MCF 10A (cell line): Measurements from ENCODE around the gene HEBP1. TPM values are rescaled to one million over a fixed set of nuclear protein-coding genes. Genes with fewer than 3 reads are reported as not detected.
"Not testable (repeated sequence)": the region's sequence is repeated elsewhere in the genome, so short reads cannot be mapped to it uniquely, and the experiment has no call there.

Experiments used
- BruUV-seq: library from RNA; stranded (reverse); fragments of 400-500 nt; replicated peaks from 2 replicates; lab custom pipeline; 2021; lab: Mats Ljungman, UMichigan
- CTCF ChIA-PET: fragments of 300-600 bp; sonication (Branson Sonifier 250); formaldehyde crosslinking; extraction: SDS; loops from one replicate; lab custom pipeline; 2021; ENCODE audit warnings: antibody characterized with exemption, inconsistent platforms; lab: Yijun Ruan, JAX
- POLR2A ChIA-PET: fragments of 300-600, 350-650 bp; sonication (Branson Sonifier 250); formaldehyde crosslinking; extraction: SDS; loops from one replicate; lab custom pipeline; 2020; ENCODE audit warnings: antibody characterized with exemption, inconsistent platforms; lab: Yijun Ruan, JAX
- DNase-seq: peaks from one replicate; pipeline ENCODE4 v3.0.0-alpha.2; 2018; ENCODE audit not compliant: unreplicated experiment
- H3K27ac Mint-ChIP-seq: one replicate; pipeline ENCODE4 v1.8.0; 2022; ENCODE audit warnings: mild to moderate bottlenecking, low read depth, mixed read lengths; ENCODE audit not compliant: unreplicated experiment
- H3K27me3 Mint-ChIP-seq: one replicate; pipeline ENCODE4 v1.8.0; 2022; ENCODE audit warnings: mixed read lengths; ENCODE audit not compliant: insufficient read depth, unreplicated experiment
- H3K36me3 Mint-ChIP-seq: one replicate; pipeline ENCODE4 v1.8.0; 2022; ENCODE audit warnings: mild to moderate bottlenecking, moderate library complexity, mixed read lengths; ENCODE audit not compliant: insufficient read depth, unreplicated experiment
- H3K4me1 Mint-ChIP-seq: one replicate; pipeline ENCODE4 v1.8.0; 2022; ENCODE audit warnings: mixed read lengths; ENCODE audit not compliant: insufficient read depth, unreplicated experiment
- H3K4me3 Mint-ChIP-seq: one replicate; pipeline ENCODE4 v1.8.0; 2022; ENCODE audit warnings: mild to moderate bottlenecking, moderate library complexity, mixed read lengths; ENCODE audit not compliant: unreplicated experiment
- H3K9me3 Mint-ChIP-seq: one replicate; pipeline ENCODE4 v1.8.0; 2022; ENCODE audit warnings: mixed read lengths; ENCODE audit not compliant: unreplicated experiment
- CTCF ChIP-seq: fragments of 200-600 bp; IDR thresholded peaks from one replicate; pipeline ENCODE4 v1.8.0; 2022; ENCODE audit warnings: antibody characterized with exemption, mild to moderate bottlenecking; ENCODE audit not compliant: unreplicated experiment
- intact Hi-C: fragments of 100-400 bp; cut with micrococcal nuclease; formaldehyde crosslinking; loops from 2 replicates; pipeline ENCODE4 v1.14.1; 2022
- total RNA-seq: library from RNA; stranded (reverse); gene quantifications from 2 replicates; pipeline ENCODE4 v1.2.3, GENCODE V29; 2022

The HEBP1 gene
- total RNA-seq, 1 experiment from 2014 or later, result 30.8 TPM

- peak; percentile 7 for DNase-seq
- intact Hi-C loops, result no loop called here
- CTCF ChIA-PET, result interaction anchor here (0.6 to 2.4 kb wide), 6 partner anchors 56 to 527 kb away, joined by 3 to 8 read pairs (median 4); no protein-coding TSS in a partner anchor
- H3K27me3 Mint-ChIP-seq, result no peaks in the 10 kb centered on the region
- H3K27ac Mint-ChIP-seq, result peak overlapping the region; percentile 72
- H3K36me3 Mint-ChIP-seq, result no peaks in the 10 kb centered on the region
- no peak for TF ChIP-seq CTCF
- H3K4me3 Mint-ChIP-seq, result no peak overlapping the region
- POLR2A ChIA-PET, result interaction anchor here (0.5 to 1.1 kb wide), 6 partner anchors 38 to 185 kb away, joined by 3 to 4 read pairs (median 3); no protein-coding TSS in a partner anchor
- H3K4me1 Mint-ChIP-seq, result peaks cover 14% of the 10 kb centered on the region
- no peaks in the 10 kb centered on the region for H3K9me3 Mint-ChIP-seq
- no TSS peak for BruUV-seq
Observed at GRCh38 chr12:13038491-13039161, 38.6 kb upstream of the HEBP1 start.

- H3K36me3 Mint-ChIP-seq, result no peaks in the 10 kb centered on the region
- H3K4me1 Mint-ChIP-seq, result peaks cover 14% of the 10 kb centered on the region
- intact Hi-C loops, result no loop called here
- H3K4me3 Mint-ChIP-seq, result no peak overlapping the region
- H3K27me3 Mint-ChIP-seq, result no peaks in the 10 kb centered on the region
- no peaks in the 10 kb centered on the region for H3K9me3 Mint-ChIP-seq
- ChIA-PET CTCF (interaction anchor here (0.5 to 1.6 kb wide), 3 partner anchors 35 to 651 kb away, joined by 3 to 4 read pairs (median 4); no protein-coding TSS in a partner anchor), POLR2A (interaction anchor here (0.8 kb wide), 1 partner anchor 175 kb away, joined by 3 read pairs; no protein-coding TSS in a partner anchor)
- no peak for TF ChIP-seq CTCF
- no peak for DNase-seq
- no peak overlapping the region for H3K27ac Mint-ChIP-seq
- BruUV-seq, result no TSS peak
Observed at GRCh38 chr12:13036881-13037280, 36.8 kb upstream of the HEBP1 start.

- H3K27ac Mint-ChIP-seq, H3K9me3 Mint-ChIP-seq, H3K36me3 Mint-ChIP-seq, intact Hi-C loops, H3K4me3 Mint-ChIP-seq, H3K27me3 Mint-ChIP-seq, DNase-seq, BruUV-seq: not testable (repeated sequence)
- peaks cover 14% of the 10 kb centered on the region for H3K4me1 Mint-ChIP-seq
- POLR2A ChIA-PET, result interaction anchor here (1.4 to 2.9 kb wide), 2 partner anchors 9 kb away, joined by 3 to 13 read pairs; partner anchors contain the start of gene FAM234B
- CTCF ChIA-PET, result interaction anchor here (1.6 kb wide), 1 partner anchor 34 kb away, joined by 4 read pairs; no protein-coding TSS in a partner anchor
Observed at GRCh38 chr12:13035335-13035734, 35.3 kb upstream of the HEBP1 start.

- ChIA-PET CTCF (no interaction called here), POLR2A (interaction anchor here (1.0 to 2.9 kb wide), 3 partner anchors 9 to 14 kb away, joined by 3 to 13 read pairs (median 4); partner anchors contain the start of gene FAM234B)
- Mint-ChIP-seq H3K9me3 (no peaks in the 10 kb centered on the region), H3K36me3 (no peaks in the 10 kb centered on the region), H3K27me3 (no peaks in the 10 kb centered on the region), H3K4me3 (no peak overlapping the region), H3K4me1 (peaks cover 1% of the 10 kb centered on the region), H3K27ac (no peak overlapping the region)
- TF ChIP-seq CTCF, result no peak
- DNase-seq, result no peak
- intact Hi-C loops, result no loop called here
- BruUV-seq, result no TSS peak
Observed at GRCh38 chr12:13033476-13033875, 33.4 kb upstream of the HEBP1 start.
